K562 (cell line): Measurements from ENCODE around the gene PRRC2B. TPM values are rescaled to one million over a fixed set of nuclear protein-coding genes. Genes with fewer than 3 reads are reported as not detected.

Source experiments
- ATAC-seq: fragments of 200-7000 bp; cut with Tn5 transposase; 3 replicates; pipeline ENCODE4 v1.9.1; 2020; ENCODE audit warnings: moderate library complexity
- BruUV-seq: library from RNA; stranded (reverse); fragments of 400-500 nt; replicated peaks from 2 replicates; lab custom pipeline; 2021; lab: Mats Ljungman, UMichigan
- CTCF ChIA-PET: fragments of 300-600 bp; formaldehyde crosslinking; extraction: SDS; loops from one replicate; lab custom pipeline; 2021; ENCODE audit warnings: low intra/inter-chr PET ratio; lab: Yijun Ruan, JAX
- POLR2A ChIA-PET: fragments of 300-600, 350-650 bp; sonication (Branson Sonifier 250); formaldehyde crosslinking; extraction: SDS; loops from one replicate; lab custom pipeline; 2021; ENCODE audit warnings: antibody characterized with exemption, inconsistent platforms; lab: Yijun Ruan, JAX
- DNase-seq, 4 experiments: peaks; one replicate each; pipeline versions ENCODE4 v3.0.0 to v3.0.0-alpha.2; 2011 to 2018; ENCODE audit warnings: low spot score in 3 of 4, mixed read lengths in 3 of 4; ENCODE audit errors: extremely low read depth in 1 of 4
- FAIRE-seq: peaks from 2 replicates; lab custom pipeline; 2011; peaks lifted over from hg19 to GRCh38; lab: Jason Lieb, UNC
- H2AFZ ChIP-seq: 2 replicates; pipeline ENCODE4 v1.6.0; 2011; ENCODE audit warnings: low read depth, low read length, control low read depth, inconsistent platforms
- H3K27ac ChIP-seq: fragments of 200-600 bp; 3 replicates; pipeline ENCODE4 v1.8.0; 2011; ENCODE audit warnings: low read depth, mild to moderate bottlenecking, control low read depth, inconsistent platforms, low read length, moderate library complexity, mixed read lengths; ENCODE audit errors: extremely low read depth
- H3K27me3 ChIP-seq, 2 experiments: fragments of 300-600 bp in 1 of 2; 2 replicates in 1 of 2; 3 replicates in 1 of 2; pipeline versions ENCODE4 v1.6.0 to v1.8.0; 2011; ENCODE audit warnings: inconsistent platforms in 2 of 2, low read length in 2 of 2, mild to moderate bottlenecking in 1 of 2, mixed read lengths in 1 of 2, moderate library complexity in 1 of 2; ENCODE audit not compliant: control insufficient read depth in 2 of 2, insufficient read depth in 2 of 2
- H3K36me3 ChIP-seq: fragments of 300-600 bp; 3 replicates; pipeline ENCODE4 v1.8.0; 2011; ENCODE audit warnings: mild to moderate bottlenecking, low read length, inconsistent platforms; ENCODE audit not compliant: control insufficient read depth, insufficient read depth
- H3K4me1 ChIP-seq, 2 experiments: fragments of 200-600 bp in 1 of 2; replicated peaks in 1 of 2; 2 replicates in 1 of 2; 3 replicates in 1 of 2; pipeline versions ENCODE4 v1.5.1 to v1.8.0; 2011; ENCODE audit warnings: inconsistent platforms in 2 of 2, low read length in 2 of 2, mild to moderate bottlenecking in 1 of 2, mixed read lengths in 1 of 2, moderate library complexity in 1 of 2; ENCODE audit not compliant: control insufficient read depth in 2 of 2, insufficient read depth in 2 of 2
- H3K4me2 ChIP-seq: 2 replicates; pipeline ENCODE4 v1.6.1; 2011; ENCODE audit warnings: low read length, control low read depth, inconsistent platforms, mixed read lengths; ENCODE audit not compliant: insufficient read depth
- H3K4me3 ChIP-seq: fragments of 200-600 bp; sonication (generic), shearing (Covaris generic); 2 replicates; pipeline ENCODE4 v1.5.1; 2016; ENCODE audit warnings: control low read depth, inconsistent platforms
- H3K79me2 ChIP-seq: fragments of 200-600 bp; 3 replicates; pipeline ENCODE4 v1.8.0; 2011; ENCODE audit warnings: low read length, inconsistent platforms; ENCODE audit not compliant: control insufficient read depth, insufficient read depth
- H3K9ac ChIP-seq, 2 experiments: 2 replicates each; pipeline versions ENCODE4 v1.6.0 to v1.6.1; 2011; ENCODE audit warnings: low read depth in 2 of 2, low read length in 2 of 2, control low read depth in 1 of 2, inconsistent platforms in 1 of 2, mild to moderate bottlenecking in 1 of 2, mixed read lengths in 1 of 2; ENCODE audit not compliant: insufficient read depth in 1 of 2
- H3K9me1 ChIP-seq: one replicate; pipeline ENCODE4 v1.6.0; 2011; ENCODE audit warnings: inconsistent platforms, mild to moderate bottlenecking, low read length, moderate library complexity; ENCODE audit not compliant: control insufficient read depth, insufficient read depth
- H3K9me3 ChIP-seq: replicated peaks from 2 replicates; pipeline ENCODE4 v1.5.1; 2011; ENCODE audit warnings: low read depth, low read length, inconsistent platforms; ENCODE audit not compliant: control insufficient read depth, insufficient read depth
- H4K20me1 ChIP-seq: replicated peaks from 2 replicates; pipeline ENCODE4 v1.6.1; 2011; ENCODE audit warnings: low read length, inconsistent platforms, mixed read lengths; ENCODE audit not compliant: control insufficient read depth, insufficient read depth
- ARID3A ChIP-seq: IDR thresholded peaks from 2 replicates; pipeline ENCODE4 v1.6.1; 2012; ENCODE audit warnings: low read depth, low read length, improper control_type of control experiment, borderline replicate concordance
- CHD1 ChIP-seq: fragments of 200-600 bp; sonication (generic); IDR thresholded peaks from one replicate; pipeline ENCODE4 v1.6.1; 2012; ENCODE audit warnings: mild to moderate bottlenecking, moderate library complexity, low read length, inconsistent platforms
- HNRNPLL ChIP-seq: fragments of 200-400 bp; formaldehyde crosslinking; IDR thresholded peaks from 2 replicates; pipeline ENCODE4 v1.6.1; 2017; ENCODE audit warnings: low read length, low read depth, mild to moderate bottlenecking; ENCODE audit not compliant: poor library complexity, severe bottlenecking
- NKRF ChIP-seq: fragments of 450-650 bp; IDR thresholded peaks from 2 replicates; pipeline ENCODE4 v1.6.1; 2016; ENCODE audit warnings: borderline replicate concordance
- SREBF2 ChIP-seq: sonication (generic); formaldehyde crosslinking; IDR thresholded peaks from 2 replicates; pipeline ENCODE4 v1.4.0; 2020; ENCODE audit warnings: mild to moderate bottlenecking, missing genetic modification reagents
- STAT6 ChIP-seq: sonication (generic); formaldehyde crosslinking; IDR thresholded peaks from 2 replicates; pipeline ENCODE4 v1.8.1; 2023; ENCODE audit warnings: mild to moderate bottlenecking, missing genetic modification reagents
- SUPT5H ChIP-seq: fragments of 450-650 bp; IDR thresholded peaks from 2 replicates; pipeline ENCODE4 v1.6.1; 2016
- ZBTB33 ChIP-seq: sonication (generic); formaldehyde crosslinking; IDR thresholded peaks from 2 replicates; pipeline ENCODE4 v1.8.1; 2023; ENCODE audit warnings: mild to moderate bottlenecking, missing genetic modification reagents
- ZNF224 ChIP-seq: sonication (generic); formaldehyde crosslinking; IDR thresholded peaks from 2 replicates; pipeline ENCODE4 v1.8.0; 2022; ENCODE audit warnings: mild to moderate bottlenecking, missing genetic modification reagents
- ZNF316 ChIP-seq: fragments of 450-650 bp; IDR thresholded peaks from 2 replicates; pipeline ENCODE4 v1.6.1; 2016
- ZNF507 ChIP-seq: conservative IDR thresholded peaks from 2 replicates; pipeline ENCODE4 v1.6.1; 2017; ENCODE audit warnings: missing genetic modification characterization, missing compliant biosample characterization
- ZNF766 ChIP-seq: fragments of 200-800 bp; sonication (Bioruptor generic); conservative IDR thresholded peaks from 2 replicates; pipeline ENCODE4 v1.6.1; 2016; ENCODE audit warnings: missing genetic modification characterization, missing compliant biosample characterization
- WGBS: fragments of 100-300 bp; shearing (Covaris generic); methylation state at CpG from one replicate; pipeline ENCODE4 v1.1.6; 2016; ENCODE audit warnings: low coverage, mixed read lengths; ENCODE audit not compliant: insufficient coverage; ENCODE audit errors: missing lambda C conversion rate; 5-methylcytosine and 5-hydroxymethylcytosine counted together
- in situ Hi-C: fragments of 300-500 bp; cut with MboI; formaldehyde crosslinking; loops from 4 replicates; pipeline ENCODE4 v1.15.0; 2018; ENCODE audit warnings: inconsistent platforms, mixed read lengths
- intact Hi-C: fragments of 100-400 bp; cut with micrococcal nuclease; formaldehyde crosslinking; loops from 2 replicates; pipeline ENCODE4 v1.14.2; 2022
- polyA plus RNA-seq, 8 experiments: library from polyadenylated mRNA; depleted of rRNA in 4 of 8; stranded (reverse) in 5 of 8; unstranded in 3 of 8; fragments of >200 nt; fragmentation: Nextera tagmentation in 2 of 8; fragmentation: Illumina TruSeq in 1 of 8; extraction: Ambion mirVana in 2 of 8; extraction: Trizol in 1 of 8; gene quantifications; 2 replicates each; pipeline versions ENCODE4 v1.2.1 to v1.2.3, GENCODE V29; 2011 to 2014; ENCODE audit warnings: inconsistent platforms in 1 of 8, missing spikeins in 1 of 8
- total RNA-seq, 7 experiments: library from RNA; depleted of rRNA in 6 of 7; stranded (reverse); fragments of >200 nt in 6 of 7; fragmentation: Illumina TruSeq in 2 of 7; extraction: Trizol in 2 of 7; gene quantifications; 2 replicates each; pipeline versions ENCODE4 v1.2.1 to v1.2.3, GENCODE V29; 2011 to 2021; ENCODE audit warnings: low replicate concordance in 1 of 7

PRRC2B gene
- total and polyA plus RNA-seq, 9 of the 15 experiments (the other 6 are each of a cell fraction or from before 2014, with no cell fraction given) = 0.34 to 125 (median 30.9) TPM

GRCh38 chr9:131546336-131547084 is 152.6 kb downstream of the PRRC2B start:
- Histone ChIP-seq H4K20me1 (no peaks in the 10 kb centered on the region), H3K36me3 (no peaks in the 10 kb centered on the region), H3K9me1 (no peaks in the 10 kb centered on the region), H3K4me2 (no peak overlapping the region), H3K4me3 (no peak overlapping the region), H3K27ac (no peak overlapping the region), H3K9me3 (peaks cover 7% of the 10 kb centered on the region), H3K27me3 (peaks cover 14 to 33% of the 10 kb centered on the region in 2 experiments; a peak in 4 of 5 replicates), H2AFZ (no peak overlapping the region), H3K79me2 (no peaks in the 10 kb centered on the region), H3K4me1 (peaks cover 0 to 14% of the 10 kb centered on the region in 2 experiments; a peak in 1 of 5 replicates), H3K9ac (no peak overlapping the region)
- in situ Hi-C loops (no loop called here), intact Hi-C loops (no loop called here)
- no peak for FAIRE-seq
- CTCF ChIA-PET = no interaction called here
- peak in 1 of 4 experiments; percentile 35 for DNase-seq
- POLR2A ChIA-PET = interaction anchor here (0.6 kb wide), 1 partner anchor 128 kb away, joined by 3 read pairs; no protein-coding TSS in a partner anchor
- no TSS peak for BruUV-seq
- WGBS = 13% methylated on average over 26 of the region's 49 CpGs
- no peak for ATAC-seq
- TF ChIP-seq ZNF766 (CRISPR knock-in tag) (no peak), ZNF224 (CRISPR knock-in tag) (no peak), ARID3A (no peak), ZNF507 (tag) (no peak), CHD1 (no peak), STAT6 (no peak), NKRF (no peak), SREBF2 (no peak), HNRNPLL (no peak), SUPT5H (no peak), ZBTB33 (CRISPR knock-in tag) (no peak), ZNF316 (no peak)
